ENCODE measurements around the gene XPNPEP3.
"Not testable (repeated sequence)": the region's sequence is repeated elsewhere in the genome, so short reads cannot be mapped to it uniquely, and the experiment has no call there.

The XPNPEP3 gene

DNA sequence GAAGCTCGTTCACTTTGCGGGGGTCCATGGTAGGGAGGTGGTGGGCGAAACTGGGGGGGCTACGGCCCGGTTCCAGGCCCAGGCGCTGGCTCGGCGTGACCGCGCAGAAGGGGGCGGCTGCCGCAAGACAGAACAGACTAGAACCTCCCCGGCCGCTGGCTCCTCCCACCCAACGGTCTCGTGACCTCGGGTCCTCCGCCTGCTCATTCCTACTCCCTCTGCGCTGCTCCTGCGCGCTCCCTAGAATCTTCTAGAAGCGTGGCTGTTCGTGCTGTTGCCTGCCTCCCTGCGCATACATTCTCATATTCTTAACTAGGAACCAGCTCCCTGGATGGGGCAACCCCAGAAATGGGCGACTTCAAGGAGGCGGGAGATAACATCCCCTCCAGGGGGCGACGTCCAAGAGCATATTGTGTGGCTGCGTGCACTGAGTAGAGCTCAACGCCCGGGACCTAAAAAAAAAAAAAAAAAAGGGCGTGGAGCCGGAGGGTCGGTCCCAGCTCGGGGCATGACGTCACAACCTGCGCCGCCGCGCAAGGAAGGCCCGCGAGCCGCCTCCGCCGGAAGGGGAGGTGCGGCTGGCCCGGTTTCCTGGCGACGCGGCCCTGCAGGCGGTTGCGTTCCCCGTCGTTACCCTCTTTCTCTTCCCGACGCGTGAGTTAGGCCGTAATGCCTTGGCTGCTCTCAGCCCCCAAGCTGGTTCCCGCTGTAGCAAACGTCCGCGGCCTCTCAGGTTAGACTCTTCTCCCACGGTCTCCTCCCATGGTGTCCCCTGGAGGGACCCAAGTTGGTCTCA lies at the start of gene XPNPEP3, which contains the start of gene ST13:
Gene XPNPEP3 (plus strand): TSS at position 636 of the 796 bp plus-strand sequence. CDS start 34 bp downstream, at position 670.
Gene ST13 (minus strand): TSS at position 127 of the 796 bp plus-strand sequence. CDS start 99 bp downstream, at position 28.
- Mint-ChIP-seq H3K27me3 (no peaks in the 10 kb centered on the region), H3K4me3 (peak within 1 kb of the TSS; percentile 93), H3K9me3 (no peaks in the 10 kb centered on the region), H3K4me1 (ENCODE audit: low read depth) (peaks cover 61% of the 10 kb centered on the region), H3K27ac (peak within 1 kb of the TSS; percentile 100), H3K36me3 (ENCODE audit: low read depth) (peaks cover 86% of the 10 kb centered on the region)
- peak; percentile 98 for DNase-seq

DNA sequence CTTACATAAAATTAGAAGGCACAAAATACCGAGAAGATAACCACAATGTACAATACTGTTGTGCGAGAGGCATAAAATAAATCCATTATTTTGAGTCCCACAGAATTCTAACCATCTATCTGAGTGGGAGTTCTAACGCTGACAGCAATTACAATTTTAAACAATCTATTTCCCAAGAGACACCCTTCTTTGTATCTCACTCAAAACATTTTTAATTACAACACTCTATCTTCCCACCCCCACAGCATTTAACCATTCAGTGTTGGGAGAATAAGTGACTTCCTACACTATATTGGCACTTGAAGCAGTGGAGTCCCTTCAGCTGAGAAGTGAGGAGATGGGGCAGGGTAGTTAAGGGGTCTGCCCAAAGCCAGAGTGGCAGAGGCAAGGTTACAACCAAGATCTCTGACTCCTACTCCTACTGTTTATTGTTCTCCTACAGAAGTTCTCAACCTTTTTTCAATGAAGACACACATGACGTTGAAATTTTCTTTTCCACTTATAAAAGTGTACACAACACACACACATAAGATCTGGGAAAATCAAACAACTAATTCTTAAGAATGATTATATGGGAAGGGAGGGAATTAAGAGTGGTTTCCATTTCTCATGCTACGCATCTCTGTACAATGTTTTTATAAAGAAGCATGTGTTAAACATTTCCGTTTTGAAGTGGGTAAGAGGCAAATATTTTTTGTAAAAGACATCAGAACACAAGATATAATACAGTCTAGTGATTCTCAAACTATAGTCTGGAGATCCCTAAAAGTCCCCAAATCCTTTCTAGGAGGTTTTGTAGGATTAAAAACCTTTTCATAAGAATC lies 48.7 kb upstream of the XPNPEP3 start:
- Mint-ChIP-seq H3K9me3 (no peaks in the 10 kb centered on the region), H3K36me3 (ENCODE audit: low read depth) (peaks cover 52% of the 10 kb centered on the region), H3K27me3 (no peaks in the 10 kb centered on the region), H3K27ac (no peak overlapping the region), H3K4me3 (no peak overlapping the region), H3K4me1 (ENCODE audit: low read depth) (peaks cover 16% of the 10 kb centered on the region)
- DNase-seq, result no peak

DNA sequence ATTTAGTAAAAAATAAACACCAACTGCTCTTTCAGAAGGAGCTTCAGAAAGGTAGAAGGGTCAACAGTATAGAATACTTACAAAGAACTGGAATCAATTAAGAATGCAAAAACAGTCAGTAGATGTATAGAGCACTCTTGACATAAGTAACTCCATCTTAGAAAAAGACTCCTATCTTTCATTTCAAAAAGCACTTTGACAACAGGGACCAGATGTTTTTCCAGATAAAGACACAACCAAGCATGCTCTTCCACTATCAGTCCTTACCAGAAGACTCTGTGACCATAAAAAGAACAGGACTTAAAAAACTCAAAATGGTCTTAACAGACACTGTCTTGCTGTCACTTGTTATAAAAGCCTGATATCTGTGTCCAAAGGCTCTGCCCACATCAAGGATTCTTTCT lies 43.0 kb upstream of the XPNPEP3 start:
- H3K27ac Mint-ChIP-seq, result peak overlapping the region; percentile 29
- H3K4me1 Mint-ChIP-seq (ENCODE audit: low read depth), result peaks cover 47% of the 10 kb centered on the region
- no peaks in the 10 kb centered on the region for H3K27me3 Mint-ChIP-seq
- H3K9me3 Mint-ChIP-seq, result no peaks in the 10 kb centered on the region
- H3K4me3 Mint-ChIP-seq, result no peak overlapping the region
- peaks cover 65% of the 10 kb centered on the region for H3K36me3 Mint-ChIP-seq (ENCODE audit: low read depth)
- no peak for DNase-seq

DNA sequence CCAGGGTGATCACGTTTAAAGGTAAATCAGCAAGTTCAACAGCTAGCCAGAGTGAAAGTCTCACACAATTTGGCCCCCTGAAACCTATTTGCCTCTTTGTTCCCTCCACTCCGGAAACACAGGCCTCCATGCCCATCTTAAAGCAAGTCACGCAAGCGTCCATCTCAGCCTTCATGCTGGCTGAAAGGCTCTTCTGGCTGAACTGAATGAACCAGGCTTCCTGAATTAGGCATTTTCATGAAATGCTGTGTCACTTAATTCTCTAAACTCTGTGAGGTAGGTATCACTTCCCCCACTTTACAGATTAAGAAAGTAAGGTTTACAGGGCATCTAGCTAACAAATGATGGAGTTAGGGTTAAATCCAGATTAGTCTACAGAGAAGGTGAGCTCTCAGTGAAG lies 39.2 kb upstream of the XPNPEP3 start:
- H3K27ac Mint-ChIP-seq, result peak overlapping the region; percentile 97
- H3K4me1 Mint-ChIP-seq (ENCODE audit: low read depth), result peaks cover 46% of the 10 kb centered on the region
- no peaks in the 10 kb centered on the region for H3K27me3 Mint-ChIP-seq
- no peaks in the 10 kb centered on the region for H3K9me3 Mint-ChIP-seq
- peaks cover 54% of the 10 kb centered on the region for H3K36me3 Mint-ChIP-seq (ENCODE audit: low read depth)
- peak overlapping the region; percentile 96 for H3K4me3 Mint-ChIP-seq
- DNase-seq, result no peak

DNA sequence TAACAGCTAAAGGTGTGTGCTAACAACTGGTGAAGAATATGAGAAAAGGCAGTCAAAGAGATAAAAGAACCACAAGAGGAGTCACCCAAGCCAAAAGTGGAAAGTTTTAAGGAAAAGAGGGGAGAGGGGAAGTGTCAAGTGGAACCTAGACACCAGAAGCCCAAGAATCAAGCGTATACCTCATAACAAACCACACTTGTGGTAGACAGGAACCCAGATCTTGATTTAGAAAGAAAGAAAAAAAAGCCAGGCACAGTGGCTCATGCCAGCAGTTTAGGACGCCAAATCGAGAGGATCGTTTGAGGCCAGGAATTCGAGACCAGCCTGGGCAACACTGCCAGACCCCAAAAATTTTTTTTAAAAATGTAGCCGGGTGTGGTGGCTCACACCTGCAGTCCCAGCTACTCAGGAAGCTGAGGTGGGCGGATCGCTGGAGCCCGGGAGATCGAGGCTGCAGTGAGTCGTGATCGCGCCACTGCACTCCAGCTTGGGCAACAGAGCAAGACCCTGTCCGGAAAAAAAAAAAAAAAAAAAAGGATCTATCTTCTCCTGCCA lies 38.7 kb upstream of the XPNPEP3 start:
- Mint-ChIP-seq H3K27ac (peak overlapping the region; percentile 97), H3K27me3 (no peaks in the 10 kb centered on the region), H3K4me1 (ENCODE audit: low read depth) (peaks cover 46% of the 10 kb centered on the region), H3K4me3 (peak overlapping the region; percentile 96), H3K36me3 (ENCODE audit: low read depth) (peaks cover 54% of the 10 kb centered on the region), H3K9me3 (no peaks in the 10 kb centered on the region)
- DNase-seq, result no peak

DNA sequence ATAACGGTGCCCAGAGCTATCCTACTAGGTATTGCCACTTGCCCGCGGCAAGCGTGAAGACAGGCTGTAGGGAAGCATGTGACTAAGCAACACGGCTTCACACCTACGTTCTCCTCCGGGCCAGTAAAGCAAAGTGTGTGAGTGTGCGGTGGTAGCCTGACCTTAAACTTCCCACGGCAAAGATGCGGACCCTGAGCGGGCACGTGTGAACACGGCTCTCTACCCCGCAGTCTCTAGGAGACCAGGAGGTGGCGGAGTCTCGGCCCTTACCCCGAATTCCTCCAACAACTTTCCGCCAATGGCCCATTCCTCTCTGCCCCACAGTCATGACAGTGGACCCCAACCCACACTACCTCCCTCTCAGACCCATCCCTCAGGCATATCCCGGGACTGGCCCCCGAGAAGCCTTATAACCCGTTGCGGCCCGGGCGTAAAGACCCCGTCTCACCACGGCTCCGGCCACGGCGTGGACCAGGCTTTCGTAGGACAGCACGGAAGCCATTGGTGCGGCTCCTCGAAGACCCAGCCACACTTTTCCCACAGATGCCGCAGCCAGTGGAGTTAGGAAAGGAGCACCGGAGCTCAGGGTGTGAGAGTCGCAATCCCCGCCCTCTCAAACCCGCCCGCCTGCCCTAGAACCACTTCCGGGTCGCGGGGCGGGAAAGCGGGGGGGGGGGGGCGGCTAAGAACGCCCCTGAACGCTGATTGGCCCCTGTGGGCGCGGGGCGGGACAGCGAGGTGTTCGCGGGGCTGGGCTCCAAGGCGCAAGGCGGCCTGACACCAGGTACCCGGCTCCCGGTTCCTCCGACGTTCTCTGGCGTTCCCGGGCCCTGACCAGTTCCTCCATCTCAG lies 38.0 kb upstream of the XPNPEP3 start, which contains the start of gene SLC25A17:
Gene SLC25A17 (minus strand): TSS at position 600 of the 852 bp plus-strand sequence. CDS start 98 bp downstream, at position 502.
- Mint-ChIP-seq H3K9me3 (no peaks in the 10 kb centered on the region), H3K36me3 (ENCODE audit: low read depth) (peaks cover 54% of the 10 kb centered on the region), H3K4me3 (peak within 1 kb of the TSS; percentile 96), H3K4me1 (ENCODE audit: low read depth) (peaks cover 43% of the 10 kb centered on the region), H3K27me3 (no peaks in the 10 kb centered on the region), H3K27ac (peak within 1 kb of the TSS; percentile 97)
- DNase-seq, result peak; percentile 90

DNA sequence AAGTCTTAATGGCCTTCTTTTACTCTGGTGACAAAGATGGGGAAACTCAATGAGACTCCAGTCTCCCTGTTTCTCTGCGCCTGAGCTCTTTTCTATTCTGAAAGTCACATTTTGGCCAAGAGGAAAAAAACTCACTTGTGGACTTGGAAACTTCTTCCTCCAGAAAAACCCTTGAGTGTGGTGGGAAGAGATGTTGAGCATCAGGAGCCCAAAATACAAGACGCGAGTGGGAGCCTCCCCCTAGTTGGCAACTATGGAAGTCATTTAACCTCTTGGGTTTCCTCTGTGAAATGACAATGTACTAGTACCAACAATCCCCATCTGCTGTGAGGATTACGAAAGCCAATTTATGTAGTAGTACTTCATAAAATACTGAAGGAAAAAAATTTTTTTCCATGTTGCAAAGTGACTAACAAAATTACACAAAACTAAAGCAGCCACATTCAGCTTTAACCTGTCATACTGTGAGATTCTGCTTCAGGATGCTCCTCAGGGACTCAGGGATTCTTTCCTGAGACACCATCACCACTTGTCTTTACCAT lies 37.3 kb upstream of the XPNPEP3 start:
- Mint-ChIP-seq H3K4me1 (ENCODE audit: low read depth) (peaks cover 41% of the 10 kb centered on the region), H3K36me3 (ENCODE audit: low read depth) (peaks cover 53% of the 10 kb centered on the region), H3K27ac (peak overlapping the region; percentile 97), H3K4me3 (peak overlapping the region; percentile 96), H3K9me3 (no peaks in the 10 kb centered on the region), H3K27me3 (no peaks in the 10 kb centered on the region)
- DNase-seq, result no peak

DNA sequence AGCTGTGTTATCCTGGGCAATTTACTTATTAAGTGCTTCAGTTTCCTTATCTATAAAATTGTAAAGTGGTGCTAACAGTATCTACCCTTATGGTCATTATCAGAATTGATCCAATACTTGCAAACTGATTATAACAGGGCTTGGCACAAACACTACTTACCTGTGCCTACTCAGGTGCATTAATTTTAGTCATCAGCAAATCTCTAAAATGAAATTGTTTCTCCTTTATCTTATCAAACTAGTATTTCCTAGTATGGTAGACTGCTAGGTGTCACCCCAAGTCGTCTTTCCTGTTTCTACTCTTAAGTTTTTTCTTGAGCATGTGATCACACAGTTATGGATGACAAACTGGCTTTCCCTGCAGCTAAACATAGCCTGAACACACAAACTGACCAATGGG lies 33.5 kb upstream of the XPNPEP3 start:
- no peak overlapping the region for H3K4me3 Mint-ChIP-seq
- DNase-seq, result no peak
- peaks cover 59% of the 10 kb centered on the region for H3K36me3 Mint-ChIP-seq (ENCODE audit: low read depth)
- peak overlapping the region; percentile 11 for H3K27ac Mint-ChIP-seq
- no peaks in the 10 kb centered on the region for H3K9me3 Mint-ChIP-seq
- H3K4me1 Mint-ChIP-seq (ENCODE audit: low read depth), result peaks cover 14% of the 10 kb centered on the region
- H3K27me3 Mint-ChIP-seq, result no peaks in the 10 kb centered on the region

DNA sequence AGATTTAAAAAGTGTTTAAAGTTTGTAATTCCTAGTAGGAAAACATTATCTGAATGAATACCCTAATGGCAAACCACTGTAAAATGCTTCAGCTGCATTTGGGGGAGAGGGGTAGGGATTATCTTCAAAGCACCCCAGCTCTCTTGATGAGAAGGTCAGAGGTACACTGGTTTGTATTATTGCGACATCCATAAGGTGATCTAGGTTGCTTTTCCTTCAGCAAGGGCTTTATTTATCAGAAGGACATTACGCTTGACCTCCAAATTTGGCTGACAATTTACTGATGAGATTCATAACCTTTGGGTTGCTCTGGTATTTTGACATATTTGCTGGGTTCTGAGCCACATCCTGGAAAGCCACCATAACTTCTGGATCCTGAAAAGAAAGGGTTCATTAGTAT lies 30.7 kb upstream of the XPNPEP3 start:
- H3K4me3 Mint-ChIP-seq; H3K9me3 Mint-ChIP-seq; H3K4me1 Mint-ChIP-seq (ENCODE audit: low read depth); H3K27ac Mint-ChIP-seq; H3K27me3 Mint-ChIP-seq; DNase-seq: not testable (repeated sequence)
- H3K36me3 Mint-ChIP-seq (ENCODE audit: low read depth), result peaks cover 78% of the 10 kb centered on the region

DNA sequence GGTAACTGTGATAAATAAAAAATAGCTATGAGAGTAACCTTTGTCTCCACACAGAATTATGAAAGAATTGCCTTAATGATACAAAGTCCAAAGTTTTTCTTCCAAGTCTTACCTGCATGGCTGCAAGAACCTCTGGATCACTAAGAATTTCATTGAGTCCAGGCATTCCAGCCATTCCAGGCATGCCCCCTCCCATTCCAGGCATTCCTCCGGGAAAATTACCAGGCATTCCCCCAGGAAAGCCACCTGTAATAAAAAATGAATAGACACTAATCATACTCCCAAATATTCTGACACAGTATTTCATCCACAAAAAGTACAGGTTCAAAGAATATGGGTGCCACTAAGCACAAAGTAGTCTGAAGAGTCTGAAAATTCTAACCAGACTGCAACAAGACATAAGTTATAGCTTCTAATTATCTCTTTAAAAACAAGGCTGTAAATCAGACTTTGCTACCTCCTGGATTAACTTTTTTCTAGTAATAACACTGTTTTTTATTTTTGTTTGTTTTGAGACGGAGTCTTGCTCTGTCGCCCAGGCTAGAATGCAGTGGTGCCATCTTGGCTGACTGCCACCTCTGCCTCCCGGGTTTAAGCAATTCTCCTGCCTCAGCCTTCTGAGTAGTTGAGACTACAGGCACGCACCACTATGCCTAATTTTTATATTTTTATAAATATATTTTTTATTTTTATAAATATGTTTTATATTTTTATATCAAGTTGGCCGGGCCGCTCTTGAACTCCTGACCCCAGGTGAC lies 29.8 kb upstream of the XPNPEP3 start:
- Mint-ChIP-seq H3K36me3 (ENCODE audit: low read depth) (peaks cover 86% of the 10 kb centered on the region), H3K9me3 (no peaks in the 10 kb centered on the region), H3K4me3 (no peak overlapping the region), H3K27ac (peak overlapping the region; percentile 30), H3K27me3 (no peaks in the 10 kb centered on the region), H3K4me1 (ENCODE audit: low read depth) (no peaks in the 10 kb centered on the region)
- DNase-seq, result no peak

DNA sequence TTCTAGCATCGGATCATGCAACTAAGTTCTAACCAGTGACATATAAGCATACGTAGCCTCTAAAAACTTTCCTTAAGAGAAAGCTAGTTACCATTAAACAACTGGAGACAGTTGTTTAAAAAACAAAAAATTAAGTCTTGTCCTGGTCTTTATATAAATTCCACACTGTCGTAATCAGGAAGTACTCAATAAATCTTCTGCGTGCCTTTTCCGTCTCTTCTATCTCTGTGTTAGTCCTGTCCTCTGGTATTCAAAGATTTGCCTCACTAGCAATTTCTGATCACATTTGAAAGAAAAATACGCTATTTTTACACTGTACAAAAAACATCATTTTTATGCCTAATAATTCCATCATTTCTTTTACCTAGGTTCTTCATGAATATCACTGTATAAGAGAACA lies 27.8 kb upstream of the XPNPEP3 start:
- H3K4me1 Mint-ChIP-seq (ENCODE audit: low read depth), result no peaks in the 10 kb centered on the region
- no peaks in the 10 kb centered on the region for H3K27me3 Mint-ChIP-seq
- H3K27ac Mint-ChIP-seq, result no peak overlapping the region
- DNase-seq, result no peak
- H3K9me3 Mint-ChIP-seq, result no peaks in the 10 kb centered on the region
- no peak overlapping the region for H3K4me3 Mint-ChIP-seq
- peaks cover 87% of the 10 kb centered on the region for H3K36me3 Mint-ChIP-seq (ENCODE audit: low read depth)

DNA sequence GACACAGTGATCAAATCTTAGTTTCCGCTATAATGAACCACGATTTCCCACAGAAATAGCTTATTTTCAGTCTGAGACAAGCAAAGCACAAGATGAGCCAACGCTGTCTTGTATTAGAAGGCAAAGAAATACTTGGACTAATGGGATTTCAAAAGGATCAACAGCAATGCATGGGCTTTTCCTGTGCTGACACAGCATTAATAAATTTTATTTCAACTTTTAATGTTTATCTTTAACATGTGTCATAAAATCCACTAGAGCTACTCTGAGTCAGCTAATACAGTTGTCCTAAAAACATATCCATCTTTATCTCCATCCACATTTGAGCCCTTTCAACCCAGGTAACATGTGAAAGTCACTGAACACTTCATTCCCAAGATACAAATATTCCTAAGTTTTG lies 22.3 kb upstream of the XPNPEP3 start:
- Mint-ChIP-seq H3K36me3 (ENCODE audit: low read depth) (peaks cover 91% of the 10 kb centered on the region), H3K4me1 (ENCODE audit: low read depth) (peaks cover 9% of the 10 kb centered on the region), H3K27me3 (no peaks in the 10 kb centered on the region), H3K4me3 (no peak overlapping the region), H3K9me3 (no peaks in the 10 kb centered on the region), H3K27ac (peak overlapping the region; percentile 30)
- DNase-seq, result no peak

DNA sequence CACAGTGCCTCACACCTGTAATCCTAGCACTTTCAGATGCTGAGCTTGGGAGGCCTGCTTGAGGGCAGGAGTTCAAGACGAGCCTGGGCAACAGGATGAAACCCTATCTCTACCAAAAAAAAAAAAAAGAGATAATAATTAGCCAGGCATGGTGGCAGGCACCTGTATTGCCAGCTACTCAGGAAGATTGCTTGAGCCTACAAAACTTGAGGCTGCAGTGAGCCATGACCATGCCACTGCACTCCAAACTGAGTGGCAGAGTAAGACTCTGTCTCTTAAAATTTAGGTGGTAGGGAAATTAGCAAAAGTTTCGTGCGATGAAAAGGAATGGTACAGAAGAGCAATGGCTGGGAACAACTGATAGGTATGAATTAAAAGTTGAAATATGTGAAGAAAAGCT lies 18.5 kb upstream of the XPNPEP3 start:
- H3K4me1 Mint-ChIP-seq (ENCODE audit: low read depth), result peaks cover 20% of the 10 kb centered on the region
- H3K36me3 Mint-ChIP-seq (ENCODE audit: low read depth), result peaks cover 89% of the 10 kb centered on the region
- H3K27ac Mint-ChIP-seq, result peak overlapping the region; percentile 5
- H3K9me3 Mint-ChIP-seq, result no peaks in the 10 kb centered on the region
- H3K4me3 Mint-ChIP-seq, result no peak overlapping the region
- DNase-seq, result no peak
- H3K27me3 Mint-ChIP-seq, result no peaks in the 10 kb centered on the region
